KMS-11 (cell line): ENCODE measurements around the gene MAPK11.

Experiments
- H2AFZ ChIP-seq: fragments of 200-600 bp; sonication (generic); 2 replicates; pipeline ENCODE4 v1.6.1; 2016; ENCODE audit warnings: antibody characterized with exemption, mixed run types, low read depth
- H3K27ac ChIP-seq: fragments of 200-600 bp; sonication (generic); 2 replicates; pipeline ENCODE4 v1.6.1; 2016; ENCODE audit warnings: mild to moderate bottlenecking, mixed run types
- H3K27me3 ChIP-seq: fragments of 200-600 bp; sonication (generic); 2 replicates; pipeline ENCODE4 v1.6.1; 2017; ENCODE audit warnings: mild to moderate bottlenecking, low read depth, mixed run types, moderate library complexity; ENCODE audit not compliant: insufficient read depth
- H3K36me3 ChIP-seq: fragments of 200-600 bp; sonication (generic); 2 replicates; pipeline ENCODE4 v1.6.1; 2017; ENCODE audit warnings: mild to moderate bottlenecking, mixed run types; ENCODE audit not compliant: insufficient read depth
- H3K4me1 ChIP-seq: fragments of 200-600 bp; sonication (generic); 2 replicates; pipeline ENCODE4 v1.6.1; 2016; ENCODE audit warnings: mild to moderate bottlenecking, low read depth, mixed run types; ENCODE audit not compliant: poor library complexity, severe bottlenecking
- H3K4me2 ChIP-seq: fragments of 200-600 bp; sonication (generic); 2 replicates; pipeline ENCODE4 v1.7.0; 2016; ENCODE audit warnings: mild to moderate bottlenecking, mixed run types
- H3K4me3 ChIP-seq: fragments of 200-600 bp; sonication (generic); IDR thresholded peaks from 2 replicates; pipeline ENCODE4 v1.6.1; 2017; ENCODE audit warnings: low read depth, low read length, mixed read lengths; ENCODE audit not compliant: insufficient read depth
- H3K79me2 ChIP-seq: fragments of 200-600 bp; sonication (generic); 2 replicates; pipeline ENCODE4 v1.6.1; 2016; ENCODE audit warnings: low read depth, mixed run types; ENCODE audit not compliant: insufficient read depth
- H3K9ac ChIP-seq: fragments of 200-600 bp; sonication (generic); 2 replicates; pipeline ENCODE4 v1.6.1; 2016; ENCODE audit warnings: mild to moderate bottlenecking, mixed run types
- H4K20me1 ChIP-seq: fragments of 200-600 bp; sonication (generic); 2 replicates; pipeline ENCODE4 v1.6.1; 2016; ENCODE audit warnings: mild to moderate bottlenecking, mixed run types; ENCODE audit not compliant: insufficient read depth
- CTCF ChIP-seq: fragments of 200-600 bp; sonication (generic); conservative IDR thresholded peaks from 2 replicates; pipeline ENCODE4 v1.6.1; 2017; ENCODE audit warnings: low read depth, mild to moderate bottlenecking, antibody characterized with exemption, low read length, moderate library complexity, mixed read lengths

The MAPK11 gene

GRCh38 chr22:50225200-50225969 lies 44.8 kb downstream of the MAPK11 start:
- Histone ChIP-seq H3K36me3 (no peaks in the 10 kb centered on the region), H3K27ac (no peak overlapping the region), H3K79me2 (no peaks in the 10 kb centered on the region), H3K9ac (no peak overlapping the region), H3K4me2 (no peak overlapping the region), H3K27me3 (no peaks in the 10 kb centered on the region), H2AFZ (no peak overlapping the region), H4K20me1 (no peaks in the 10 kb centered on the region), H3K4me3 (no peak overlapping the region), H3K4me1 (no peaks in the 10 kb centered on the region)
- no peak for TF ChIP-seq CTCF

- Histone ChIP-seq H3K4me1 (no peaks in the 10 kb centered on the region), H3K9ac (no peak overlapping the region), H2AFZ (no peak overlapping the region), H3K4me3 (no peak overlapping the region), H3K27me3 (no peaks in the 10 kb centered on the region), H4K20me1 (no peaks in the 10 kb centered on the region), H3K79me2 (no peaks in the 10 kb centered on the region), H3K36me3 (no peaks in the 10 kb centered on the region), H3K27ac (no peak overlapping the region), H3K4me2 (no peak overlapping the region)
- TF ChIP-seq CTCF = no peak
Observed at GRCh38 chr22:50224071-50224470, 46.1 kb downstream of the MAPK11 start.

GRCh38 chr22:50222508-50222907 lies 47.7 kb downstream of the MAPK11 start:
- Histone ChIP-seq H3K79me2 (no peaks in the 10 kb centered on the region), H3K4me2 (no peak overlapping the region), H3K27me3 (no peaks in the 10 kb centered on the region), H4K20me1 (no peaks in the 10 kb centered on the region), H2AFZ (no peak overlapping the region), H3K27ac (no peak overlapping the region), H3K9ac (no peak overlapping the region), H3K36me3 (no peaks in the 10 kb centered on the region), H3K4me1 (no peaks in the 10 kb centered on the region), H3K4me3 (no peak overlapping the region)
- no peak for TF ChIP-seq CTCF

- Histone ChIP-seq H3K9ac (no peak overlapping the region), H3K36me3 (no peaks in the 10 kb centered on the region), H3K27ac (no peak overlapping the region), H2AFZ (no peak overlapping the region), H3K4me2 (no peak overlapping the region), H3K4me3 (no peak overlapping the region), H3K4me1 (no peaks in the 10 kb centered on the region), H3K79me2 (no peaks in the 10 kb centered on the region), H4K20me1 (no peaks in the 10 kb centered on the region), H3K27me3 (no peaks in the 10 kb centered on the region)
- no peak for TF ChIP-seq CTCF
Observed at GRCh38 chr22:50221410-50222300, 48.5 kb downstream of the MAPK11 start.
